ENCODE measurements around the gene TRIM72. TPM values are rescaled to one million over a fixed set of nuclear protein-coding genes. Genes with fewer than 3 reads are reported as not detected.
"Not testable (repeated sequence)": the region's sequence is repeated elsewhere in the genome, so short reads cannot be mapped to it uniquely, and the experiment has no call there.

The TRIM72 gene
- polyA plus RNA-seq, 1 donor, result 0.17 TPM

GRCh38 chr16:31258366-31258765 lies 44.4 kb downstream of the TRIM72 start:
- no peak for DNase-seq

DNA sequence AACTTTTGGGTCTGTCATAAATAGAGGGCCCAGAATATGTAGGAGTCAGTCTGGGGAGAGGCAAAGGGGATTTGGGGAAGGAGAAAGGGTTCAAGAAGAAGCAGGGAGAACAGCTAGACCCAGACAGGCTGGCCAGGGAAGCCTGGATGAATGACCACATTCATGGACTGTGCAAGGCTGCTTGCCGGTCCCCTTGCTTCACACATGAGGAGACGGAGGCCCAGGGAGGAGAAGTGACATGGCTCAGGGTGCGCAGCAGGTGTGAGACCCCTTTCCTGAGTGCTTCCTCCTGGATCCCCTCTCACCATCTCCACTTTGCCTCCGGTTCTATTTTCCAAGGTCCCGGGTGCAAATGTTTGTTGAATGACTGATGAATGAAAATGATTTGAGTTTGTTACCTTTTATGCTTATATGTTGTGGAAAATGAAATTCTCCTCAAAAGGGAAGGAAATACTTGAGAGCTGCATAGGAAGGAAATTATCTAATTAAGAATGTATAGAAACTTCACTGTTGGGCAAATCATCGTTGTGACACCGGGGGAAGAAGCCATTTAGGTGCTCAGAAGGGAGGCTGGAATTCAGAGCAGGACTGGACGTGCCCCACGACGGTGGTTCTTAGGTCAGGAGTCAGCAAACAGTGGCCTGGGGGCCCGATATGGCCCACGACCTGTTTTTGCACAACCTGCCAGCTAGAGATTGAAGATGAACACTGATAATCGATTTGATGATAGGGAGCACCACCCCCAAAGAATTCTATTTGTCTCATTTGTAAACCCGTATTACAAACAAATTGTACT lies 46.4 kb downstream of the TRIM72 start:
- DNase-seq, result no peak

DNA sequence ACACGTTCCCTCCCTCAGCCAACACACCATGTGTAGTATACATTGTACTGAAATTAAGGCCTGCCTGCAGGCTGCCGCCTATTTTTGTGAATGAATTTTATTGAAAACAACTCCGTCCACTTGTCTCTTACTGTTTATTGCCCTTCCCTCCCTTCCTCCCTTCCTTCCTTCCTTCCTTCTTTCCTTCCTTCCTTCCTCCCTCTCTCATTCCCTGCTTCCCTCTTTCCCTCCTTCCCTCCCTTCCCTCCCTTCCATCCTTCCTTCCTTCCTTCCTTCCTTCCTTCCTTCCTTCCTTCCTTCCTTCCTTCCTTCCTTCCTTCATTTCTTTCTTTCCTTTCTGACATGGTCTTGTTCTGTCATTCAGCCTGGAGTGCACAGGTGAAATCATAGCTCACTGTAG lies 48.2 kb downstream of the TRIM72 start:
- no peak for DNase-seq

DNA sequence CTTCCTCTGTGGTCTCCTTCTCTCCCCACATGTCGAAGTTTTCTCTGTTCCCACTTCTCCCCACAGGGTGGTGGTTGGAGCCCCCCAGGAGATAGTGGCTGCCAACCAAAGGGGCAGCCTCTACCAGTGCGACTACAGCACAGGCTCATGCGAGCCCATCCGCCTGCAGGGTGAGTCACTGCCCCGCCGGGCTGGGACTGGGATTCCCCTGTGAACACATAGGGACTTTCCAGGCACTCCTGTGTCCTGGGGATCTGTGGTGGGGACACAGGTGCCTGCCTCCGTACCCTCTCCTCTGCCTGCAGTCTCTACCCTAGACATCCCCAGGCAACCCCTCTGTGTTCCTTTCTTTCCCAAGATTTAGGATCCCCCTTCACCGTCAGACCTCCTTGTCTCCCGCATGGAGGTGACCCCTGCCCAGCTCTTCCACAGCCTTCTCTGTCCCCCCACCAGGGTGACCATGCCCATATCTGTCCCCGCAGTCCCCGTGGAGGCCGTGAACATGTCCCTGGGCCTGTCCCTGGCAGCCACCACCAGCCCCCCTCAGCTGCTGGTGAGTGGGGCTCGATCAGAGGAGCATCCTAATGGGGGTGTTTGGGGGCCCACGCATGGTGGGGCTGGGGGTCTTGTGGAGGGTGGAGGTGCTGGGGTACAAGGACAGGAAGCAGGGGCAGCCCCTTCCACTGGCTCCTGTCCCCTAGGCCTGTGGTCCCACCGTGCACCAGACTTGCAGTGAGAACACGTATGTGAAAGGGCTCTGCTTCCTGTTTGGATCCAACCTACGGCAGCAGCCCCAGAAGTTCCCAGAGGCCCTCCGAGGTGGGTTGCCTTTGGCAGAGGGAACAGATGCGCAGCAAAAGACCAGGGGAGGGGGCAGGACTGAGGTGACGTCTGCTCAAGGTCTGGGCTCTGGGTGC lies 51.7 kb downstream of the TRIM72 start:
- no peak for DNase-seq

DNA sequence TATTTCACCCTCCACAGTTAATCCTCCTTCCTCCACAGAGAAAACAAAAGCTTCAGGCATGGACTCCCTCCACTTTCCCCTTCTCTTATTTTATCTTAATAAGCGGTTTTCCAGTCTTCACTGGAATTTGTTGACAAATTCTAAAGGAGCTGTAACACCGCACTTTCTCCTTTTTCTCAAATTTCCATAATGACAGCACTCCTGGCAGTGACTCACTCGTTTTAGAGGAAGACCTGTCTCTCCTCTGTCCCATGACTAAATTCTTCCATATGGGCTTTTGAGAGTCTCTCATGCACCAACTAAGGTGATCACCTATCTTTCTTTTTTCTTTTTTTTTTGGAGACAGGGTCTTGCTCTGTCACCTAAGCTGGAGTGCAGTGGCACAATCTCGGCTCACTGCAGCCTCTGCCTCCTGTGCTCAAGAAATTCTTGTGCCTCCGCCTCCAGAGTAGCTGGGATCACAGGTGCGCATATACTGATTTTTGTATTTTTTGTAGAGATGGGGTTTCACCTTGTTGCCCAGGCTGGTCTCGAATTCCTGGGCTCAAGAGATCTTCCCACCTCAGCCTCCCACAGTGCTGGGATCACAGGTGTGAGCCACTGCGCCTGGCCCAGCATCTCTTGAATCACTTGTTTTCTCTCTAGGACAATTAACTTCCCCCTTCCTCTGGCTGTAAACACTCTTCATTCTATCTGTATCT lies 53.6 kb downstream of the TRIM72 start:
- no peak for DNase-seq

DNA sequence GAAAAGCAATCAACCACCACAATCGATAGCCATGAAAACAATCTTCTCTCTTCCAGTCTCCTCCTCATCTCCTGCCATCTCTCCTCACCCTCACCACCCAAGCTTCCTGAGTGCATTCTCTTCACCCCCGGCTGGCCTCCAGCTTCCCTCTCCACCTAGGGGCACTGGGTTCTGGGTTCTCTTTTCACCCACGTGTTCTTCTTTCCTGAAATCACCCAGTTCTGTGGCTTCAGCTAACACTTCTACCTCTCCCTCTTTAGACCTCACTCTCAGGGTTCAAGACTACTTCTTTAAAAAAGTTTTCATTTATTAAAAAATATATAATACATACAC lies 54.1 kb downstream of the TRIM72 start:
- no peak for DNase-seq

GRCh38 chr16:31268891-31269290 lies 55.0 kb downstream of the TRIM72 start:
- no peak for DNase-seq

DNA sequence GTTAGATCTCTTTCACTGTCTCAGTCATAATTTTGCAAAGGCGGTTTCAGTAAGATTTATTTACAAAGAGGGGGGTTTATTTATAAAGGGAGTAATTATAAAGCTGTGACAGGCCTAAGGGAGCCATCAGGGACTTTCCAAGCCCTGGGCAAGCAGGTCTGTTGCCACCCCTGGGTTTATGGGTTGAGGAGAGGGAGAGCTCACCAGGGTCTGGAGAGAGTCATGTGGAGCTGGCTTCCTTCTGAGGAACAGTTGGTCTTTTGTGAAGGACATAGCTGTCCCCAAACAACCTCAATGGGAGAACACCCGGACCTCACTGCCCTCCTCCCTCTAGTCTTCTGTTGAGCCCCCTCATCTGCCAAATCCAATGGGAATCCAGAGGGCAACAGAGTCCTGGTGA lies 55.6 kb downstream of the TRIM72 start:
- DNase-seq, result no peak

- DNase-seq, result not testable (repeated sequence)
Measured at GRCh38 chr16:31269973-31270372, 56.1 kb downstream of the TRIM72 start.

GRCh38 chr16:31270795-31271194 lies 56.9 kb downstream of the TRIM72 start:
- no peak for DNase-seq

DNA sequence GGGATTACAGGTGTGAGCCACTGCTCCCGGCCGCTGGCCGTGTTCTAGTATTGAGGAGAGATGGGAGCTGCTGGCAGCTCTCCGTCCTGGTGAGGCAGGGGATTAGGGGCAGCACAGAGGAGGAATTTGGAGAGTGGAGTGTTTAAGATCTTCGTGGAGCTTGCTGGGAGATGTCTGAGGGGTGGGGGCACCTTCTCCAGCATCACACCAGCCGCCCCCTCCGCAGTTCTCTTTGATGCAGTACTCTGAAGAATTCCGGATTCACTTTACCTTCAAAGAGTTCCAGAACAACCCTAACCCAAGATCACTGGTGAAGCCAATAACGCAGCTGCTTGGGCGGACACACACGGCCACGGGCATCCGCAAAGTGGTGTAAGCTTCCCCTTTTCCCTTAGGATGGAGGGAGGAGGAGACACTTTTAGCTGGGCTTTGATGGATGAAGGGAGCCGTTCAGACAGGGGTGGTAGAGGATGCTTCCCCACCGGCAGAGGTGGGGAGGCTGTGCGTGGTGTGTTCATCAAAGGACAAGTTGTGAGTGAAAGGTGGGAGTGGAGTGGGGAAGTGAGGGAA lies 57.8 kb downstream of the TRIM72 start:
- no peak for DNase-seq

GRCh38 chr16:31273187-31273586 lies 59.3 kb downstream of the TRIM72 start:
- no peak for DNase-seq

DNA sequence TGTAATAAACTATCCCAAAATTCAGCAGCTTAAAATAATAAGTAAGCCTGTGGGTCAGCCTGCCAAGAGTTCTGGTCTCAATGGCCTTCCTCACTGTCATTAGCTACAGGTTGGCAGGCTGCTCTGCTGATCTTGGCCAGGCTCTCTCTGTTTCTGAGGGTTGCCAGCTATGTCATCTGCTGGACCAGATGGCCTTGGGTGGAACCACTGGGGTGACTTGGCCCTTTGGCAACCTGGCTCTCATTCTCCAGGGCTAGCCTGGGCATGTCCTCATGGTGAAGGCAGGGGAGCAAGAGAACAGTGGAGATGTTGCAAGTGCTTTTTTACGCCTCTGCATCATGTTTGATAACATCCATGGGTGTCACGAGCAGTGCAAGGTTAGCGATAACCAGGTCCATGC lies 59.8 kb downstream of the TRIM72 start:
- DNase-seq, result no peak

- DNase-seq, result no peak
Measured at GRCh38 chr16:31274831-31275816, 61.2 kb downstream of the TRIM72 start.

DNA sequence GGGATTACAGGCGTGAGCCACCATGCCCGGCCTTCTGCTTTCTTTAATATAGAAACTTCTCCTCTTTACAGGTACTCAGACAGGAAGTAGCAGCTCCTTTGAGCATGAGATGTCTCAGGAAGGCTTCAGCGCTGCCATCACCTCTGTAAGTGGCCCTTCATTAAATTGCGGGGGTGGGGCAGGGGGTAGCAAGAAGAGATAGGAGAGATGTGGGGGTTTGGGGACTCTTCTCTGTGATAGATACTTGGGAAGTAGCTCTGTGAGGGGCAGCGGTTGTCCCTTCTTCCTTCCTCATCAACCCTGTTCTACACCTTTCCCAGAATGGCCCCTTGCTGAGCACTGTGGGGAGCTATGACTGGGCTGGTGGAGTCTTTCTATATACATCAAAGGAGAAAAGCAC lies 62.7 kb downstream of the TRIM72 start:
- no peak for DNase-seq

DNA sequence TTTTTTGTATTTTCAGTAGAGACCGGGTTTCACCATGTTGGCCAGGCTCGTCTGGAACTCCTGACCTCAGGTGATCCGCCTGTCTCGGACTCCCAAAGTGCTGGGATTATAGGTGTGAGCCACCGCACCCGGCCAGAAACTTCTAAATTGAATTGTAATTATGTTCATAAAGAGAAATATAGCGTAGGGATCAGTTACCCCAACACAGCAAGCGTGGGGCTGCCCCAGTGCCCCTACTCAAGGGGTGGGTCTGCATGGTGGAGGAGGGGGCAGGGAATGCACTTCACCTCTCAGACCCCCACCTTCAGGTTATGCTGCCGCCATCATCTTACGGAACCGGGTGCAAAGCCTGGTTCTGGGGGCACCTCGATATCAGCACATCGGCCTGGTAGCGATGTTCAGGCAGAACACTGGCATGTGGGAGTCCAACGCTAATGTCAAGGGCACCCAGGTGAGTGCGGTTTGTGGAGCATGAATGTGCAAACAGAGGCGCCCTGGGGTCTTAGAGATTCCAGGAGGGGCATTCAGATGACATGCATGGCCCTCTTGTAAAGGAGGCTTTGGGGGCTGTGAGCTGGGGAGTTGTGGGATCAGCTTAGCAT lies 63.8 kb downstream of the TRIM72 start:
- no peak for DNase-seq

DNA sequence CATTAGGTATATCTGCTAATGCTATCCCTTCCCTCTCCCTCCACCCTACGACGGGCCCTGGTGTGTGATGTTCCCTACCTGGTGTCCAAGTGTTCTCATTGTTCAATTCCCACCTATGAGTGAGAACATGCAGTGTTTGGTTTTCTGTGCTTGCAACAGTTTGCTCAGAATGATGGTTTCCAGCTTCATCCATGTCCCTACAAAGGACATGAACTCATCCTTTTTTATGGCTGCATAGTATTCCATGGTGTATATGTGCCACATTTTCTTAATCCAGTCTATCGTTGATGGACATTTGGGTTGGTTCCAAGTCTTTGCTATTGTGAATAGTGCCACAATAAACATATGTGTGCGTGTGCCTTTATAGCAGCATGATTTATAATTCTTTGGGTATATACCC lies 64.9 kb downstream of the TRIM72 start:
- not testable (repeated sequence) for DNase-seq

Measured in left kidney (tissue), 2 donors.